ENCODE results near the gene MSN. TPM values are rescaled to one million over a fixed set of nuclear protein-coding genes. Genes with fewer than 3 reads are reported as not detected.

The MSN gene
- total and polyA plus RNA-seq, 7 donors, result 31.4 to 133 (median 75.2) TPM

GRCh38 chrX:65657659-65658058 is 9.8 kb upstream of the MSN start:
- Histone ChIP-seq H3K27me3 (ENCODE audit: insufficient read depth in 3 of 3, low read length in 2 of 3) (no peaks in the 10 kb centered on the region), H3K4me1 (no peaks in the 10 kb centered on the region), H3K36me3 (ENCODE audit: insufficient read depth in 1 of 2, low read depth in 1 of 2) (no peaks in the 10 kb centered on the region), H3K27ac (no peak overlapping the region), H3K9me3 (peaks cover 6% of the 10 kb centered on the region), H3K4me3 (no peak overlapping the region)
- DNase-seq (no peak), ATAC-seq (no peak)
- intact Hi-C loops (cut with DNase I), result no loop called here
- no peak for TF ChIP-seq CTCF (IDR thresholded peaks at IDR 0.05)
- WGBS, 3 donors, result 92 to 97% (median 94%) methylated on average over 5 of the region's 5 CpGs

- no peak for ATAC-seq
- no peak for DNase-seq
- Histone ChIP-seq H3K4me1 (no peaks in the 10 kb centered on the region), H3K27me3 (ENCODE audit: insufficient read depth in 3 of 3, low read length in 2 of 3) (no peaks in the 10 kb centered on the region), H3K9me3 (peaks cover 6% of the 10 kb centered on the region), H3K36me3 (ENCODE audit: insufficient read depth in 1 of 2, low read depth in 1 of 2) (no peaks in the 10 kb centered on the region), H3K4me3 (no peak overlapping the region), H3K27ac (no peak overlapping the region)
- no peak for TF ChIP-seq CTCF (IDR thresholded peaks at IDR 0.05)
- intact Hi-C loops (cut with DNase I), result no loop called here
These were observed 9.2 kb upstream of the MSN start for GRCh38 chrX:65658229-65658628.

GRCh38 chrX:65667157-65667502 is 324 bp upstream of the MSN start:
- no peak for TF ChIP-seq CTCF (IDR thresholded peaks at IDR 0.05)
- intact Hi-C loops (cut with DNase I), result loop anchor here in 1 of 2 donors (5.0 kb wide), 2 partner anchors 35 to 65 kb away; no protein-coding TSS in a partner anchor
- H3K36me3 ChIP-seq (ENCODE audit: insufficient read depth in 1 of 2, low read depth in 1 of 2), result no peaks in the 10 kb centered on the region

GRCh38 chrX:65668377-65669310 is 1.2 kb downstream of the MSN start:
- peaks cover 24% of the 10 kb centered on the region for H3K4me1 ChIP-seq

More at GRCh38 chrX:65667157-65667502, 324 bp upstream of the MSN start:
- ATAC-seq (peak in 1 of 4 donors; percentile 9), DNase-seq (no peak)
- 5 to 35% (median 30%) methylated on average over 1 to 6 of the region's 6 CpGs for WGBS, 3 donors
- Histone ChIP-seq H3K4me1 (peaks cover 12% of the 10 kb centered on the region), H3K9me3 (peaks cover 4% of the 10 kb centered on the region), H3K27ac (peak overlapping the region; percentile 91), H3K4me3 (peak overlapping the region; percentile 84), H3K27me3 (ENCODE audit: insufficient read depth in 3 of 3, low read length in 2 of 3) (no peaks in the 10 kb centered on the region)

More at GRCh38 chrX:65668377-65669310, 1.2 kb downstream of the MSN start:
- H3K9me3 ChIP-seq, result no peaks in the 10 kb centered on the region
- ATAC-seq, result peak; percentile 68 to 82 (median 80)
- 7 to 38% (median 17%) methylated on average over 7 to 13 of the region's 13 CpGs for WGBS, 3 donors
- intact Hi-C loops (cut with DNase I), result loop anchor here in 1 of 2 donors (5.0 kb wide), 2 partner anchors 34 to 66 kb away; no protein-coding TSS in a partner anchor
- H3K27me3 ChIP-seq (ENCODE audit: insufficient read depth in 3 of 3, low read length in 2 of 3), result no peaks in the 10 kb centered on the region
- H3K36me3 ChIP-seq (ENCODE audit: insufficient read depth in 1 of 2, low read depth in 1 of 2), result no peaks in the 10 kb centered on the region
- H3K27ac ChIP-seq, result peak overlapping the region; percentile 91
- TF ChIP-seq CTCF (IDR thresholded peaks at IDR 0.05), result no peak
- H3K4me3 ChIP-seq, result peak overlapping the region; percentile 84
- peak; percentile 65 to 79 for DNase-seq
